Stimulated activated CD8-positive, alpha-beta memory T cell treated with anti-CD3 and anti-CD28 coated beads, Interleukin-15, amount 100 ng/mL, for 4 hours (primary cell): ENCODE data around the gene ZNF24.

ENCODE experiments used
- DNase-seq, 2 donors: peaks; one replicate each; pipeline ENCODE4 v3.0.0-alpha.2; 2020; ENCODE audit warnings: low read depth in 2 of 2

Gene ZNF24

GRCh38 chr18:35355140-35355618 lies 11.0 kb upstream of the ZNF24 start:
- DNase-seq: peak; percentile 19 to 43

- no peak for DNase-seq
Measured at GRCh38 chr18:35352778-35353177, 8.6 kb upstream of the ZNF24 start.

- no peak for DNase-seq
Measured at GRCh38 chr18:35352283-35352682, 8.1 kb upstream of the ZNF24 start.

GRCh38 chr18:35348001-35348400 lies 3.8 kb upstream of the ZNF24 start:
- no peak for DNase-seq

DNA sequence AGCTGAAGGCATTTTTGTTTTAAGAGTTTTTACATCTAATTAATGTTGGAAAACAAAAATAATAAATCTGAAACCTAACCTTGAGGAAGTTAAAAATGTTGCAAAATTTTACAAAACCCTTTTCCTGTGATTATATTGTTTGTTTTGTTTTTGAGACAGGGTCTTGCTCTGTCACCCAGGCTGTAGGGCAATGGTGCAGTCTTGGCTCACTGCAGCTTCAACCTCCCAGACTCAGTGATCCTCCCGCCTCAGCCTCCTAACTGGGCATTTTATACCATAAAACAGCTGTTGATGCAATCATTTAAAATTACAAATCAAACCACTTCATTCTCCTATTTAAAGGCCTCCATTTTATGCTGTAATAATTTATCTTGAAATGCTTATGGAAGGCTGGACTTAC lies 1.7 kb upstream of the ZNF24 start:
- no peak for DNase-seq

DNA sequence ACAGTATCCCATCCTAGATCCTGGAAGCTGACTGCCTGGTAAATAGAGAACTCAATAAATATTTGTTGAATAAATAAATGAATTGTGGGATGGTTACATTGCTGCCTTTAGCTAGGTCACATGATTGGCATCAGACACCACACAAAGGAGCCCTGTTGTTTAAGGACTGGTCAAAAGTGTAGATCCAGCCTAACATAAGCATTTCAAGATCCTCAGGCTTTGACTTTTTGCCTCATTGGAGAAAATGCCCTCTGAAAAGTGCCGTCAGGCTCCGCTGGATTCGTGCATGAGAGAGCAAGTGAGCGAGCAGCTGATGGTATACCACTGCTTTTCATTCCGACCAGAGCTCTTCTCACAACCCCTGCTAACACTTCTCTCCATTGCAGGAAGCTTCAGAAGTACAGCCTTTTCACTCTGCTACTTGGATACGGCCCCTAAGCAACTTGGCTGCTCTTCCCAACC lies 1.3 kb upstream of the ZNF24 start:
- no peak for DNase-seq

GRCh38 chr18:35344736-35345459 lies 678 bp upstream of the ZNF24 start:
- DNase-seq: no peak

DNA sequence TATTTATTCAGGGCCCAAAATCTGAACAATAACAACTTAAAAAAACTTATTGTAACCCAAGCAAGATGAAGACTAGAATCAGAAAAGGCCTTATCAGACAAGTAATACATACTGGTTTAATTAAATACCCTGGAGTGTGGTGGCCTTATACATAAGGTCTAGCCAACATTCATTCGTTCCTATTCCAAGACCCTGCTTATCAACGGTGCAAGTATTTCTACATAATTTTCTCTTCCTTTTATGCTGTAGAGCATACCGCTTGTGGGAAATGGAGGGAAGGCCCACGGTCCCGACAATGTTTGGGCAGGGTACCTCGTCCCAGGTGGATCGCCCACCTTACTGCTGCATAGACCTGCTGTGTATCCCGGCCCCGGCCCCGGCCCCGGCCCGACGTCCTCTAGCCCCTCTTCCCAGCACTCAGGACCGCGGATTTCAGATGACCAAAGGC lies 708 bp downstream of the ZNF24 start:
- DNase-seq: no peak

GRCh38 chr18:35337286-35337685 lies 6.9 kb downstream of the ZNF24 start:
- DNase-seq: no peak

GRCh38 chr18:35335866-35336265 lies 8.4 kb downstream of the ZNF24 start:
- DNase-seq: no peak

- DNase-seq: no peak
Measured at GRCh38 chr18:35334821-35335220, 9.4 kb downstream of the ZNF24 start.

DNA sequence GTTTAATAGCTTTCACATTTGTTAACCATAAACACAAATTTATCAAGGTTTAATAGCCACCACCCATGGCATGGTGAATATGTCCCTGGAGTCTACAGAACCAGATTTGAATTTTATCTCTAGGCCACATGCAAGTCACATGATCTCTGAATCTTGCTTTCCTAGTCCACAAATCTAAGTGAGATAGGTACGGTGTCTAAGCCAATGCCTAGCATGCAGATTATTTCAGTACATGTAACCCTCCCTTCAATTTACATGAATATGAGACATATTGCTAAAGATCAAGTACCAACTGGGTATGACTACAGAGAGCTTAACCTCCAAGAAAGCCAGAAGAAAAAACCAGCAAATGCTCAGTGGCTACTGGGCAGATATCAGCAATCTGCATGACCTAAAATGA lies 10.0 kb downstream of the ZNF24 start:
- no peak for DNase-seq

DNA sequence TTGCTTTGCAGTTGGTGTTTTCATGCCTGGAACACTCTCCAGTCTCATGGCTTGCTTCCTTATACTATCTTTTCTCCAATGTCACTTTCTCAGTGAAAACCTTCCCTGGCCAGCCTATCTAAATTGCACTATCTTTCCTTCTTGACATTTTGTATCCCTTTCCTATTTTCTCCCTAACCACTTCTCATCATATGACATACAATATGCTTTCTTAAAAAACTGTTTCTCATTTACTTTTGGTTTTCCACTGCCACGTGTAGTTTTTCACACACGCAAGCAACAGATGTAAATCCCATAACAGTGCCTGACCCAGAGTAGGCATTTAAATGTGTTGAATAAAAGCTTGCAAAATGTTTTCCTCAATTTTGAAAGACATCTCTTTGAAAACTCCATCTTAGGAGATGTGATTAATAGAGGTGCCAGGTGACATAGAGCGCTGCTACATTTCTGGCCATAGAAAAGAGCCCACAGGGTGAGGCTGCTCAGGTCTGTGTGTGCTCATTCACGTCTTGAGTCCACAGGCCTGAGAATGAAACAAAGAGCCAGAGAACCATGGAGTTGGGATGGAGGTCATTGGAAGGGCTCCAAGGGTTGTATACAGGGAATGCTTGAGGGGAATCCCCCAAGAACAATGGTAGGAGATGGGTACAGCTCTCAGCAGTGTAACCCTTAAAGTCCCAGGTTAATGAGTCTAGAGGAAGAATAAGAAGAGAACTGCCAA lies 12.7 kb downstream of the ZNF24 start:
- DNase-seq: no peak

DNA sequence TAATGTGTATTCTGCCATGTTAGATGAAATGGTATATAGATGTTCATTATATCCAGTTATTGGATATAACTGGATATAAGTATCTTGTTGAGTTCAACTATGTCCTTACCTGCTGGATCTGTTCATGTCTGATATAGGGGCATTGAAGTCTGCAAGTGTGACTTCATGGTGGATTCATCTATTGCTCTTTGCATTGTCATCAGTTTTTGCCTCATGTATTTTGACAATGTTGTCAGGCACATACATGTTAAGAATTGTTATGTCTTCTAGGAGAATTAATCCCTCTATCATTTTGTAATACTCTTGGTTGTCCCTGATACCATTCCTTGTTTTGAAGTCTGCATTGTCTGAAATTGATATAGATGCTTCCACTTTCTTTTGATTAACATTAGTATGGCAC lies 15.4 kb downstream of the ZNF24 start:
- DNase-seq: no peak

- no peak for DNase-seq
Measured at GRCh38 chr18:35326695-35327387, 17.4 kb downstream of the ZNF24 start.

DNA sequence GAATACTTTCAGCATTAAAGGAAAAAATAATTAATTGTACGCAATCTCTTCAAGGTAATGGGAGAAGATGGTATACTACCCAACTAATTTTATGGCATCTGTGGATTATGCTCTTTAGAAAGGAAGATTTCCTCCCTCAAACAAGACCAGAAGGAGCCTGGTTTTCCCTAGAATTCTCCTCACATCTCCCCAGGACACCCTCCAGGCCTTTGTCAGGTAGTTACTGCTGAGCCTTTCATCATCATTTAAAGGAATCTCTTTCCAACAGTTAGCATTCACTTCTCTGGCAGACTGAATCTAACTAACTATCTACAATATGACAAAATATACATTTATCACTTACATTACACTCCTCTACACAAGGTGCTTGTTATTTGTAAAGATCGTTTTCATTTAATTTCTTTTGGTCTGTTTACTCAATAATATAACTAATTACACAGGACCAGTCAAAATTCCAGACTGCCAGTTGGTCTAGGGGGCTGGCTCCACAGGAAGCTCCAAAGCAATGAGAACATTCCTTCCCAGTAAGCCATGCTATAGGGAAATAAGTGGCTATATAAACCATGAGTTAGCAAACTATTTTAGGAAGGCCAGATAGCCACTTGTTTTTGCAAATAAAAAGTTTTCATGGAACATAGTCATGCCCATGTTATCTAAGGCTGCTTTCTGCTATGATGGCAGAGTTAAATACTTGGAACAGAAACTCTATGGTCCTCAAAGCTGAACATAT lies 19.1 kb downstream of the ZNF24 start:
- no peak for DNase-seq

- no peak for DNase-seq
Measured at GRCh38 chr18:35322486-35323458, 21.4 kb downstream of the ZNF24 start.

- DNase-seq: no peak
Measured at GRCh38 chr18:35311496-35311895, 32.7 kb downstream of the ZNF24 start.

GRCh38 chr18:35306588-35307250 lies 37.5 kb downstream of the ZNF24 start:
- DNase-seq: no peak

- DNase-seq: no peak
Measured at GRCh38 chr18:35303610-35304009, 40.6 kb downstream of the ZNF24 start.
